ENCODE measurements around the gene ANTKMT.
"Not testable (repeated sequence)": the region's sequence is repeated elsewhere in the genome, so short reads cannot be mapped to it uniquely, and the experiment has no call there.

Gene ANTKMT

GRCh38 chr16:741986-742629 lies 21.2 kb downstream of the ANTKMT start:
- DNase-seq (ENCODE audit: low spot score): no peak
- no peak for FAIRE-seq

- not testable (repeated sequence) for DNase-seq (ENCODE audit: low spot score); FAIRE-seq
Measured at GRCh38 chr16:742894-743293, 21.9 kb downstream of the ANTKMT start.

GRCh38 chr16:743794-744500 lies 23.0 kb downstream of the ANTKMT start:
- no peak for DNase-seq (ENCODE audit: low spot score)
- FAIRE-seq: no peak

- FAIRE-seq (peak; percentile 9), DNase-seq (ENCODE audit: low spot score) (peak; percentile 68)
Measured at GRCh38 chr16:745739-746138, 24.8 kb downstream of the ANTKMT start.

GRCh38 chr16:746637-747036 lies 25.7 kb downstream of the ANTKMT start:
- no peak for FAIRE-seq
- no peak for DNase-seq (ENCODE audit: low spot score)

GRCh38 chr16:747978-748746 lies 27.2 kb downstream of the ANTKMT start:
- DNase-seq (ENCODE audit: low spot score) (no peak), FAIRE-seq (no peak)

- FAIRE-seq: no peak
Measured at GRCh38 chr16:749010-749409, 28.1 kb downstream of the ANTKMT start.

GRCh38 chr16:750485-750884 lies 29.5 kb downstream of the ANTKMT start:
- DNase-seq (ENCODE audit: low spot score) (no peak), FAIRE-seq (no peak)

More at GRCh38 chr16:749010-749409, 28.1 kb downstream of the ANTKMT start:
- DNase-seq (ENCODE audit: low spot score): no peak

- no peak for FAIRE-seq
Measured at GRCh38 chr16:751152-752006, 30.4 kb downstream of the ANTKMT start.

GRCh38 chr16:752007-752312 lies 31.0 kb downstream of the ANTKMT start:
- DNase-seq (ENCODE audit: low spot score): no peak
- no peak for FAIRE-seq

More at GRCh38 chr16:751152-752006, 30.4 kb downstream of the ANTKMT start:
- DNase-seq (ENCODE audit: low spot score): no peak

- not testable (repeated sequence) for FAIRE-seq; DNase-seq (ENCODE audit: low spot score)
Measured at GRCh38 chr16:754121-754607, 33.2 kb downstream of the ANTKMT start.

GRCh38 chr16:754656-755055 lies 33.7 kb downstream of the ANTKMT start:
- DNase-seq (ENCODE audit: low spot score) (no peak), FAIRE-seq (no peak)

- no peak for FAIRE-seq
- no peak for DNase-seq (ENCODE audit: low spot score)
Measured at GRCh38 chr16:756428-756827, 35.5 kb downstream of the ANTKMT start.

GRCh38 chr16:759110-759910 lies 38.4 kb downstream of the ANTKMT start:
- no peak for FAIRE-seq
- no peak for DNase-seq (ENCODE audit: low spot score)

GRCh38 chr16:760065-760464 lies 39.1 kb downstream of the ANTKMT start:
- no peak for FAIRE-seq

GRCh38 chr16:760545-761343 lies 39.8 kb downstream of the ANTKMT start, which contains the start of gene MSLN:
TSS of gene MSLN (plus strand) at chr16:760734. CDS start at chr16:762681, 1,947 bp downstream.
- peak; percentile 72 for DNase-seq (ENCODE audit: low spot score)
- FAIRE-seq: no peak

More at GRCh38 chr16:760065-760464, 39.1 kb downstream of the ANTKMT start:
- no peak for DNase-seq (ENCODE audit: low spot score)

- DNase-seq (ENCODE audit: low spot score) (no peak), FAIRE-seq (no peak)
Measured at GRCh38 chr16:761625-762513, 40.9 kb downstream of the ANTKMT start.

GRCh38 chr16:762595-763268 lies 41.8 kb downstream of the ANTKMT start:
- FAIRE-seq (no peak), DNase-seq (ENCODE audit: low spot score) (no peak)
